SIG-M5 (cell line): Measurements from ENCODE around the gene EIF4A2.
A peak's percentile ranks its signal among the peaks of the same experiment; 100 is the strongest.
"Not testable (repeated sequence)": the region's sequence is repeated elsewhere in the genome, so short reads cannot be mapped to it uniquely, and the experiment has no call there.

ENCODE experiments used
- DNase-seq: peaks from one replicate; lab custom pipeline; 2025; lab: John Stamatoyannopoulos, UW

Gene EIF4A2

GRCh38 chr3:186784820-186785494, 1.6 kb downstream of the EIF4A2 start:
- DNase-seq, result no peak

GRCh38 chr3:186785495-186786018, 2.2 kb downstream of the EIF4A2 start:
- no peak for DNase-seq

GRCh38 chr3:186786922-186787321, 3.5 kb downstream of the EIF4A2 start:
- no peak for DNase-seq

- no peak for DNase-seq
These were observed 4.5 kb downstream of the EIF4A2 start for GRCh38 chr3:186787642-186788481.

GRCh38 chr3:186788482-186789370, 5.3 kb downstream of the EIF4A2 start:
- no peak for DNase-seq

GRCh38 chr3:186789554-186790260, 6.3 kb downstream of the EIF4A2 start:
- no peak for DNase-seq

GRCh38 chr3:186790261-186790981, 7.0 kb downstream of the EIF4A2 start:
- DNase-seq, result no peak

- no peak for DNase-seq
These were observed 15.0 kb downstream of the EIF4A2 start for GRCh38 chr3:186798239-186798874.

GRCh38 chr3:186800285-186800684, 16.9 kb downstream of the EIF4A2 start:
- DNase-seq, result no peak

- no peak for DNase-seq
These were observed 19.3 kb downstream of the EIF4A2 start for GRCh38 chr3:186802701-186803100.

- not testable (repeated sequence) for DNase-seq
These were observed 20.1 kb downstream of the EIF4A2 start for GRCh38 chr3:186803447-186803846.

- peak; percentile 34 for DNase-seq
These were observed 23.0 kb downstream of the EIF4A2 start, which contains the start of gene RFC4 for GRCh38 chr3:186806089-186807055. TSS of gene RFC4 (minus strand) at chr3:186806482. CDS start at chr3:186804713, 1,769 bp downstream.

GRCh38 chr3:186807231-186807630, 23.9 kb downstream of the EIF4A2 start:
- DNase-seq, result no peak

GRCh38 chr3:186810336-186810996, 27.1 kb downstream of the EIF4A2 start:
- DNase-seq, result no peak

- not testable (repeated sequence) for DNase-seq
These were observed 27.9 kb downstream of the EIF4A2 start for GRCh38 chr3:186811313-186811712.

- no peak for DNase-seq
These were observed 30.7 kb downstream of the EIF4A2 start for GRCh38 chr3:186814100-186814499.

GRCh38 chr3:186815435-186815834, 32.1 kb downstream of the EIF4A2 start:
- peak; percentile 32 for DNase-seq

- DNase-seq, result no peak
These were observed 35.1 kb downstream of the EIF4A2 start for GRCh38 chr3:186818516-186818915.
